ENCODE measurements around the gene BBS9.

Gene BBS9

GRCh38 chr7:33388332-33388731 lies 259.0 kb downstream of the BBS9 start:
- DNase-seq: no peak

DNA sequence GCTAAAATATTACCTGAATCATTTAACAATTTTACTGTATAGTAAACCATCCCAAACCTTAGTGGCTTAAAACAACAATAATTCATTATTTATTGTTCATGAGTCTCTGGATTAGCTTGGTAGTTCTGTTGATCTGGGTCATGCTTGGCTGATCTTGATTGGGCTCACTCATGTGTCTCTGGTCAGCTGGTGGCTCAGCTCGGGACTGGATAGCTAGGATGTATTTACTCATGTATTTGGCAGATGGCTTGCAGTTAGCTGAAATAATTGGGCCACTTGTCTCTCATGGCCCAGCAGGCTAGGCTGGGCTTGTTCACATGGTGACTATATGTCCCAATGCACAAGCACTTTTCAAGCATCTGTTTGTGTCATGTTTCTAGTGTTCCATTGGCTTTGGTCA lies 262.8 kb downstream of the BBS9 start:
- DNase-seq: peak; percentile 96

GRCh38 chr7:33393770-33394169 lies 264.4 kb downstream of the BBS9 start:
- DNase-seq: no peak

DNA sequence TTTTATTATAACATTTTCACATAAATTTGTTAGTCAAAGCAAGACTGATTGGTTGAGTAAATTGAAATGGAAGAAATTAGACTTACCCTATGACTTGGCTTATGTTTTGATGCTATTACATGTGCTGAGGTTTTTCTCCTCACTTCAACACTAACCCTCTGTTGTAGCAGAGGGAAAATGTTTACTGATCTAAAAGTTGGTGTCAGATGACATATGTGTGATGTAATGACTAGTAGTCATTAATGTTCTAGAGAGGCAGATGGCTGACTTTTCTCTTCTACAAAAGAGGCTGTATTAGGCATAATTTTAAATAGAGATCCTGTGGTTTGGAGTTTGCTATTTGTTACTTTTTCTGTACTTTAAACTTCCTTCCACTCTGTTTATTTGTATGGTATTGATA lies 266.0 kb downstream of the BBS9 start:
- DNase-seq: peak; percentile 59

DNA sequence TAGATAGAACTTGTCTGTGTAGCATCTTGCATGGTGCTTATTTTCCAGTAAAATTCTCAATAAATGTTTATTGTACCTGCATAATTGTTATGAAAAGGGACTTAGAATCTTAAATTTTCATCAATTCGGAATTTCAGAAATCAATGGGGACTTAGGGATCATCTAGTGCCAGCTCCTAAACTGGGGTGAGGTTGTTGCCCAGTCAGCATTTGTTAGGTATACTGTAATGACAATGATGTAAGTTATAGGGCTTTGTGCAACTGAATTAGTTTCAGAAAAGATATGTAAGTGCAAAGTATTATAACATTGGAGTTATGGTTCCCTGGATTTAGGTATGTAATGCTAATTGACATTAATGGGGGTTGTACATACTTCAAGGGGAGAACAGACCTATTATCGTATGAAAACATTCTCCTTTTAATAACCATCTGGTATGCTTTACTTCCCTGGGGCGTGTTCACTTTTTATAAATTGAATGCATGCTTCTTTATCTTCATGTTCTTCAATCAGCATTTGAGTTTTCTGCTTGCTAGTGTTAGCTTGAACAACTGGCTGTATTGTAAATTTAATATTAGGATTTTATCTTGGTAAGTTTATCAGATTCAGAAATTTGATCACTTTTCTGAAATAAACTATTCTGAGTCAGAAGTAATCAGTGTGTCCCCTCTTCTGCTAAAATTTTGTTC lies 270.3 kb downstream of the BBS9 start:
- peak; percentile 45 for DNase-seq

DNA sequence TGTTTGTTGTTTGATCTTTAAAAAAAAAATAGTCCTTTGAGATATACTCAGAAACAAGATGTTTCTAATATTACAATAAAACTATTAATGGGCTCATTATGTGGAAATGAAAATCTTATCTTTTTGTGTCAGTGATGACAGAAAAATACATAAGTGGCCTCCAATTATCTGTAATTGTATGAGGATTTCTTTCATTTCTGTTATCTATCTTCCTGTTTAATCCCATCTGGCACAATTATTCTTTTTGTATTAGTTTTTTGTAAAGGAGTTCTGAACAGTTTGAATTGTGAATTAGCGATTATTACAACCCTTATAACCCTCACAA lies 270.8 kb downstream of the BBS9 start:
- DNase-seq: peak; percentile 21

DNA sequence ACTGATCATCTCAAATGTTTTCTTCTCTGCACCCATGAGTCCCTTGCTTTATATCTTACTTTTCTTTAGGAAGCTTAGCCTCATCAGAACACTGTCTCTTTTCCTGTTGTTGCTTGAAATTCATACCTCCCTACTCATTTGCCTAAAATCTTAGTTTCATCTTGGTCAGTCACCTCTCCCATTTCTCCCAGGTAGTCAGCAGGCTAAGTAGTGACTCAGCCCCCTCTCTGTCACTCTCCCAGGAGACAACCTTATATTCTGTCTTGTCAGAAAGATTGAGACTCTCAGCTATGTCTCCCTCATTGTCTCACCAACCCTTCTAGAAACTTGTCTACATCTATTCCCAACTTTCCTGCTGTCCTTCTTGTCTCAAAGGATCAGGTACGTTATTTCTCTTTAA lies 280.9 kb downstream of the BBS9 start:
- no peak for DNase-seq

GRCh38 chr7:33411020-33411419 lies 281.7 kb downstream of the BBS9 start:
- DNase-seq: no peak

DNA sequence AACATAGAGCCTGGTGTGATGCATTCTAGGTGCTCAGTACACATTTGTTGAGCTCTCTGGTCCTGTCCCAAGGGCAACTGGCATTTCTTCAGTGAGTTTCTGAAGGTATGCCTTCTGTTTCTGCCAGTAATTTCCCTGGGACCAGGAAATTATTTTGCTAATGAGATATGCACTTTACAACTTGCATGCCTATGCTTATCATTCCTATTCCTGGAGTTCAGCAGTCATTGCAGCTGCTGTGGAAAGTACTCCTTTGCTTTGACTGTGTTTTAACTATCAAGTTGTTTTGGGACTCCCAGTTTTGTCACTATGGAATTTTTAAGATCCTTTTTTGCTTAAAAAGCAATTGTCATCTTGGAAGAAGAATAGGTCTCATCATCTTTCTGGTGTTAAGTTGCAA lies 283.0 kb downstream of the BBS9 start:
- DNase-seq: no peak

DNA sequence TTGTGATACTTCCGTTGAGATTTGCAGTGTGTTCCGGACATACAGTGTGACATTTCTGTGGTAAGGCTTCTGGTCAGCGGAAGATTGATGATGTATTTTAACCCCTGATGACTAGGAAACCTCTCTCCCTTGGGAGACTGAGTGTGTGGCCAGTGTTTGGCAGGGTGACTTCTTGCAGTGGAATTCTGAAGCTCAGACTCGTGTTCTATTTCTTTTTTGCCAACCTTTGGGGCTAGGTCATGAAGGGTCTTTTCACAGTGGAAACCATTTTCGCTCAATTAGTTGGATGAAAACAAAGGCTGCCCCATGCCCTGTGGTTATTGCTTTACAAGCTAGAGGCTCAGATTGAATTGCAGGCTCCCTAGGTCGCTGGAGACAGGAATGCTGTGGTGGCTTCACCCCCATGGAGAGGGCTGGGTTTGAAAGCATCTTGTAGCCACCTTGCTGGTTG lies 288.9 kb downstream of the BBS9 start:
- no peak for DNase-seq

GRCh38 chr7:33420311-33420940 lies 291.1 kb downstream of the BBS9 start:
- DNase-seq: no peak

DNA sequence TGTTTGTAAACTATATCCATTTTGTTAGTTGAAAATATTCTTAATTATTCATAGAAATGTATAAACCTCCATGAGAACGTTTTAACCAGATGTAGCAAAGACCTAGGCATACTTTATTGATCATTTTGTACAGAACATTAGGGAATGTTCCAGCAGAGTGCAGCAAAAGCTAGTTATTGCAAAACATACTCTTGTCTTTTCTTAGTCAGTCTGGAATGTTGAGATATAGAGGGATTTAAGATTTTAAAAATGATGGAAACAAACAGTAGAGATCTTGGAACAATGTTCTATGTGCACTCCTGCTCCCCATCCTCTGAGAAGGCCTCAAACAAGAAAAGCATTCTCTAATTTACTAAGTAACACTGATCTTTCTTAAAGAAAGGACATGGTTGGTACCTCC lies 292.1 kb downstream of the BBS9 start:
- no peak for DNase-seq

GRCh38 chr7:33422141-33422540 lies 292.8 kb downstream of the BBS9 start:
- DNase-seq: no peak

DNA sequence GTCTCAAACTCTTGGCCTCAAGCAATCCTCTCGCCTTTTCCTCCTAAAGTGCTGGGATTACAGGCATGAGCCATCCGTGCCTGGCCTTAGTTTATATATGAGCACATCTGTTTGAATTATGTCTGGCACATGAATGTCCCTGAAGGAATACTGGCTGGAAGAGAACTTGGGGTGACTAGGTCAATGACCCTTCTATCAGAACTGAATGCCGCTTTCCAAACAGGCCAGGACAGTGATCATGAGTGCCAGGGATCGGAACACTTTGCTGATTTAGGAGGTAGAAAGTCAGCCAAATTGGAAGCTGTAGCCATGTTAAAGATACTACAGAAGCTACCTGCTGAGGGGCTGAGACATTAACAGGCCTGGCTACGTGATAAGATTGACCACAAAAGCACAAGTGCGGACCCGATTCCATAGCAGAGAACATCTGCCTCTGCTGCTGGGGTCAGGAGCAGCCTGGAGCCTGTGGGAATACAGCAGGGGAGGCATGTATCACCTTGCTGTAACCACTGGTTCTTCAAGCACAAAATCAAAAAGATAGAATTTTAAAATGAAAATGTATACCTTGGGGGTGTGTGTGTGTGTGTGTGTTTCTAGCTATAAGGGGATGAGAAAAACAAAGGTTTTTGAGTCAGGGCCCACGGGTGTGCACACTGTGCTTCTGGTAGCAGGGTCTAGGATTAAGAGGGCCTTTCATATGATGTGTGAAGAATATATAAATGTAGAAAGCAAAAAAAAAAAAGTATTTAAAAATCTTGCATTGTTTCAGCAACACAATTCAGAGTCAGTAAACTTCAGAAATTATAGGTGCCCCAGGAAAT lies 293.7 kb downstream of the BBS9 start:
- no peak for DNase-seq

- DNase-seq: no peak
Measured at GRCh38 chr7:33423646-33424020, 294.3 kb downstream of the BBS9 start.

GRCh38 chr7:33425395-33425794 lies 296.0 kb downstream of the BBS9 start:
- DNase-seq: no peak

DNA sequence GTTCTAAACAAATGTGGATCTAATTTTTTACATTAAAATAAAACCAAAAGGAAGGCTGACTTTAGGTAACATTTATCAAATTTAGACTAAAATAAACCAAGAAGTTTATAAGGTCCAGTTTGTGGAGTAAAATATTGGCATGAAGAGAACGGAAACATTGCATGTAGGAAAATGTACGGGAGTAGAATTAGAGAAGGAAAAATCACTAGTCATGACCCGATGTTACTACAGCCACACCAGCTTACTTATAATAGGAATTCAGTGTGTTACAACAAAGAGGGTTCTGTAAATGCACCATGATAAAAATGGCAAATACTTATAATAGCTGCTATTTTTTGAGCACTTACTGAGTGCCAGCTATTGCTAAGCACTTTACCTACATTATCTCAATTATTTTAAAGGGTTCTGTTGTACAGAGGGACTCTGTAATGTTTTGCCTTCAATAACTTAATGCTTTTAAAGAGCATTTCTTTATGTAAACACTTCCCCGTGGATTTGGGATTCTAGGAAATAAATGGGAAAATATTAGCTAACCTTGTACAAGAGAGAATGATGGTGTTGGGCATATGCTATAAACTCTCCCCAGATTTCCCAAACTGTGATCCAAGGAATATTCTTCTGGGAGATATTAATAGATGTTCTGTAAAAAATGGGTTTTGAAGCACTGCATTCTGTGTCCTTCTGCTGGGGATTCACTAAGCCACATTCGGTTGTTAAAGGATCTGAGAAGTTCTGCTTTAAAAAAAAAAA lies 296.7 kb downstream of the BBS9 start:
- DNase-seq: no peak

- no peak for DNase-seq
Measured at GRCh38 chr7:33428415-33428814, 299.1 kb downstream of the BBS9 start.

DNA sequence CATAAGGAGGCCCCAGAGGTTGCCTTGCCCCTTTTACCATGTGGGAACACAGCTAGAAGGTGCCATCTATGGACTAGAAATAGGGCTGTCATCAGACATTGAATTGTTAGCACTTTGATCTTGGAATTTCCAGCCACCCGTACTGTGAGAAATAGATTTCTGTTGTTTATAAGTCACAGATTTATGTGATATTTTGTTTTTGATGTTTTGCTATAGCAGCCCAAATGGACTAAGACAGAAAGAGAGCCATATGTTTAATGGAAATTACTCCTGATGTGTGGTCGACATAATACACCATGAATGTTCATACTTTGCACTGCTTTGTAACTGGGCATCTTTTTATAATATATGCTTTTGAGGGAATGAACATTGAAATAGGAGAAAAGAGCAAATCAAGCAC lies 302.2 kb downstream of the BBS9 start:
- no peak for DNase-seq

DNA sequence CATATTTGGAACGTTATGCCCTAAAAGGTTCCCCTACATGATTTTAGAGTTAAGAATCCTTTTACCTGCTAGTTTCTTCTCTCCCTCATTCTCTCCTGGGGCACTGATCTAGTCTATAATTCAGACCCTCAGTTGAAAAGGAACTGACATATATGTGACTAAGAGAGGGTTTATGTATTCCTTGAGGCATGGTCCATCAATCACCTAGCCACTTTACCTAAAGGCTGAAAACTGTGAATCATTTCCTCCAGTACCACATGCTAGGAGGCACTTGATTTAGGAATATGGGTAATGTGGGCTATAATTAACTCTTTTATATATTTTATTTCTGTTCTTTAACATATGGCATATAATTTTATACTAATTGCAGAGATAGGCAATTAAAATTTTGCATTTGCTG lies 303.5 kb downstream of the BBS9 start:
- no peak for DNase-seq

DNA sequence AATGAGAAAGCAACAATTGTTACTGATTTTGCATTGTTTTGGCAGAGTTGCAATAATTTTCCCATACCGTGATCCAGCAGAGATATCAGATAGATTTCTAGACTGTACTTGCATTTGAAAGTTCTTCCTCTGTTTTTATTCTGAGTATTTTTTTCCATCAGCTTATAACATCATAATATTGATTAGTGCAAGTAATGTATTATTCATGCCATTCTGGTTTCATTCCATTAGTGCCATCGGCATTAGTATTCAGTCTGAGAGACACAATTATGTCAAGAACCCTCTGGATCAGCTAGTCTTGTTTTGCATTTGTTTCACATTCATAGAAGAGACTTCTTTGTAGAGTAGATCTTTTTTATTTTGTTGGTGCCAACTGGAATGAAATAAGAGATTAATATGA lies 304.0 kb downstream of the BBS9 start:
- no peak for DNase-seq

- DNase-seq: peak; percentile 64
Measured at GRCh38 chr7:33444511-33444910, 315.1 kb downstream of the BBS9 start.

- DNase-seq: peak; percentile 81
Measured at GRCh38 chr7:33446551-33446950, 317.2 kb downstream of the BBS9 start.

GRCh38 chr7:33448035-33448434 lies 318.7 kb downstream of the BBS9 start:
- no peak for DNase-seq

Data from NCI-H1105 (cell line).